Endothelial cell (in vitro differentiated cells): Measurements from ENCODE around the gene PRICKLE4. TPM values are rescaled to one million over a fixed set of nuclear protein-coding genes. Genes with fewer than 3 reads are reported as not detected.

ENCODE experiments used
- DNase-seq: peaks from one replicate; pipeline ENCODE4 v3.0.0; 2021; ENCODE audit warnings: low spot score
- H3K27ac Mint-ChIP-seq: one replicate; pipeline ENCODE4 v1.8.0; 2021; ENCODE audit warnings: mixed read lengths, inconsistent platforms; ENCODE audit not compliant: unreplicated experiment
- H3K27me3 Mint-ChIP-seq: one replicate; pipeline ENCODE4 v1.8.0; 2021; ENCODE audit warnings: mild to moderate bottlenecking, moderate library complexity, mixed read lengths, inconsistent platforms; ENCODE audit not compliant: unreplicated experiment
- H3K36me3 Mint-ChIP-seq: one replicate; pipeline ENCODE4 v1.8.0; 2021; ENCODE audit warnings: mild to moderate bottlenecking, low read depth, mixed read lengths, inconsistent platforms; ENCODE audit not compliant: unreplicated experiment
- H3K4me1 Mint-ChIP-seq: one replicate; pipeline ENCODE4 v1.8.0; 2021; ENCODE audit warnings: mild to moderate bottlenecking, mixed read lengths, inconsistent platforms; ENCODE audit not compliant: unreplicated experiment
- H3K4me3 Mint-ChIP-seq: one replicate; pipeline ENCODE4 v1.8.0; 2021; ENCODE audit warnings: mild to moderate bottlenecking, mixed read lengths, inconsistent platforms; ENCODE audit not compliant: unreplicated experiment
- H3K9me3 Mint-ChIP-seq: one replicate; pipeline ENCODE4 v1.8.0; 2021; ENCODE audit warnings: mixed read lengths, inconsistent platforms; ENCODE audit not compliant: unreplicated experiment
- total RNA-seq: library from RNA; stranded (reverse); fragmentation: NEBNext Ultra II Directional; extraction: Animal tissue kit (Norgen Biotek cat#: 25700); gene quantifications from one replicate; pipeline ENCODE4 v1.2.1, GENCODE V29; 2021; ENCODE audit not compliant: unreplicated experiment
- TF ChIP-seq, protein P1 (sequence below): fragments of 200-600 bp; sonication (generic); IDR thresholded peaks from one replicate; pipeline ENCODE4 v1.5.0; 2021; ENCODE audit warnings: antibody characterized with exemption; ENCODE audit not compliant: unreplicated experiment

Gene PRICKLE4
- total RNA-seq, 1 donor from 2014 or later, result 20.7 TPM

DNA sequence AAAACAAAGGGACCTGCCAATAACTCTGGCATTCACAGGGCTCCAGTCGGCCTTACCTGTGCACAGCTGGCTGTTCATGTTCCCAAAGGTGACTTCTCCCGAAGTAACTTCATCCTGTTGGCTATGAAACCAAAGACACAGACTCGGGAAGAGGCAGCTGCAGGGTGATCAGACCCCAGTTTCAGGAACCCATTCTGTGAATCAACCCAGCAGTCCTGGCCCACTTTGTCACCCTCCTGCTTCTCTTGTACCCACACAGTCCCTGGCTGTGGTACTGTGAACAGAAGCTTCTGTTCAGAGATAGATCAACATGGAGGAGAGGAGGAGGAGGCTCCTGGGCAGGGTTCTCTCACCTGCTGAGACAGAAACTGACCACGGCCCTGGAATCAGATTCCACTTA, 24.7 kb upstream of the PRICKLE4 start:
- Mint-ChIP-seq H3K27me3 (peaks cover 2% of the 10 kb centered on the region), H3K4me1 (no peaks in the 10 kb centered on the region), H3K36me3 (no peaks in the 10 kb centered on the region), H3K9me3 (no peaks in the 10 kb centered on the region), H3K4me3 (no peak overlapping the region), H3K27ac (no peak overlapping the region)
- TF ChIP-seq, protein P1, sequence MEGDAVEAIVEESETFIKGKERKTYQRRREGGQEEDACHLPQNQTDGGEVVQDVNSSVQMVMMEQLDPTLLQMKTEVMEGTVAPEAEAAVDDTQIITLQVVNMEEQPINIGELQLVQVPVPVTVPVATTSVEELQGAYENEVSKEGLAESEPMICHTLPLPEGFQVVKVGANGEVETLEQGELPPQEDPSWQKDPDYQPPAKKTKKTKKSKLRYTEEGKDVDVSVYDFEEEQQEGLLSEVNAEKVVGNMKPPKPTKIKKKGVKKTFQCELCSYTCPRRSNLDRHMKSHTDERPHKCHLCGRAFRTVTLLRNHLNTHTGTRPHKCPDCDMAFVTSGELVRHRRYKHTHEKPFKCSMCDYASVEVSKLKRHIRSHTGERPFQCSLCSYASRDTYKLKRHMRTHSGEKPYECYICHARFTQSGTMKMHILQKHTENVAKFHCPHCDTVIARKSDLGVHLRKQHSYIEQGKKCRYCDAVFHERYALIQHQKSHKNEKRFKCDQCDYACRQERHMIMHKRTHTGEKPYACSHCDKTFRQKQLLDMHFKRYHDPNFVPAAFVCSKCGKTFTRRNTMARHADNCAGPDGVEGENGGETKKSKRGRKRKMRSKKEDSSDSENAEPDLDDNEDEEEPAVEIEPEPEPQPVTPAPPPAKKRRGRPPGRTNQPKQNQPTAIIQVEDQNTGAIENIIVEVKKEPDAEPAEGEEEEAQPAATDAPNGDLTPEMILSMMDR, result no peak
- DNase-seq, result no peak

DNA sequence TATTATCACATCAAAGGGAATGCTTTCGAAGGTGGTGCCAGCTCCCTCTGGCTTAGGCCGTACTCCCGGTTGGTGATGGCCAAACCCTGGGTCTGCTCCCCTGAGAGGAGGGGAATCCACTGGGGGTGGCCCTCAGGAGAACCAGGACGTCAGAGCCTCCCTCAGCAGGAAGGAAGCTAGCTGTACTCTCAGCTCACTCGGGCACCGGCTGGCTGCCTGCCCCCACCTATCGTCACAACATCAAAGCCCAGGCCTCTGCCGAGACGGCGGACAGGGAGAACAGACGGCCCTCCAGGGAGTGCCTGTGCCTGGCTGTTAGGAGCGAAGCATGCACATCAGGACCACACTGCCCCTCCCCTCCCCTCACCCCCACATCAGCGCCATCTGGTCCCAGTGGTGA, 24.2 kb upstream of the PRICKLE4 start:
- no peak for DNase-seq
- no peaks in the 10 kb centered on the region for H3K9me3 Mint-ChIP-seq
- peaks cover 1% of the 10 kb centered on the region for H3K4me1 Mint-ChIP-seq
- peaks cover 2% of the 10 kb centered on the region for H3K36me3 Mint-ChIP-seq
- H3K27me3 Mint-ChIP-seq, result peaks cover 2% of the 10 kb centered on the region
- H3K4me3 Mint-ChIP-seq, result no peak overlapping the region
- no peak overlapping the region for H3K27ac Mint-ChIP-seq
- TF ChIP-seq, protein P1, result no peak

DNA sequence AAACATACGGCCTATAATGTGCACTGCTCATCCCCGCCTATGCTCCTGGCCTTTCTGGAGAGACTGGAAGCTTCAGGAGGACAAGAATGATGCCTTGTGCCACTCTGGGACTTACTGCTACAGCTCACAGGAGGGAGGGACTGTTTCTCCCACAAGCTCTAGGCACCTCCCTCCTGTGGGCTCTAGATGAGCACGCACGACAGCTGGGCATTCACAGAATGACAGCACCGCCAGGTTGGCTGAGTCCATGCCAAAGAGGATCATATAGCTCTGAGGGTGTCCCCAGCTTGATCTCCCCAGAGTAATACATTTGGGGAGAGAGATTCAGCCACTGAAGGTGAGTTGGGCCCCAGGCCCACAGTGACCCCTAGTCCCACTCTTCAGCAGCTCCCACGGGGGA, 23.3 kb upstream of the PRICKLE4 start:
- H3K4me3 Mint-ChIP-seq, result no peak overlapping the region
- H3K27me3 Mint-ChIP-seq, result peaks cover 2% of the 10 kb centered on the region
- H3K36me3 Mint-ChIP-seq, result peaks cover 4% of the 10 kb centered on the region

GRCh38 chr6:41757931-41758640, 22.5 kb upstream of the PRICKLE4 start:
- H3K9me3 Mint-ChIP-seq, result no peaks in the 10 kb centered on the region
- H3K36me3 Mint-ChIP-seq, result peaks cover 4% of the 10 kb centered on the region
- DNase-seq, result no peak
- H3K4me1 Mint-ChIP-seq, result peaks cover 3% of the 10 kb centered on the region
- H3K4me3 Mint-ChIP-seq, result no peak overlapping the region
- H3K27me3 Mint-ChIP-seq, result peaks cover 2% of the 10 kb centered on the region
- H3K27ac Mint-ChIP-seq, result no peak overlapping the region
- TF ChIP-seq, protein P1, result no peak

More for the DNA sequence above, 23.3 kb upstream of the PRICKLE4 start:
- H3K27ac Mint-ChIP-seq, result no peak overlapping the region
- H3K9me3 Mint-ChIP-seq, result no peaks in the 10 kb centered on the region
- H3K4me1 Mint-ChIP-seq, result peaks cover 3% of the 10 kb centered on the region
- TF ChIP-seq, protein P1, result no peak
- no peak for DNase-seq

GRCh38 chr6:41758641-41759035, 21.9 kb upstream of the PRICKLE4 start:
- H3K27ac Mint-ChIP-seq, result no peak overlapping the region
- no peak for DNase-seq
- peaks cover 3% of the 10 kb centered on the region for H3K4me1 Mint-ChIP-seq
- TF ChIP-seq, protein P1, result no peak
- peaks cover 2% of the 10 kb centered on the region for H3K27me3 Mint-ChIP-seq
- peaks cover 4% of the 10 kb centered on the region for H3K36me3 Mint-ChIP-seq
- no peak overlapping the region for H3K4me3 Mint-ChIP-seq
- H3K9me3 Mint-ChIP-seq, result no peaks in the 10 kb centered on the region
